NT2/D1 (cell line): ENCODE measurements around the gene COMT.

Source experiments
- SUZ12 ChIP-seq: IDR thresholded peaks from 2 replicates; pipeline ENCODE4 v1.6.1; 2011; ENCODE audit not compliant: insufficient read length, insufficient read depth; ENCODE audit errors: extremely low read depth
- YY1 ChIP-seq: IDR thresholded peaks from 2 replicates; pipeline ENCODE4 v1.6.1; 2011; ENCODE audit not compliant: insufficient read length, insufficient read depth
- ZNF274 ChIP-seq: IDR thresholded peaks from 2 replicates; pipeline ENCODE4 v1.6.1; 2011; ENCODE audit warnings: mild to moderate bottlenecking, low read depth, low read length

GRCh38 chr22:19965771-19966709 lies 24.5 kb downstream of the COMT start:
- TF ChIP-seq YY1 = no peak
- no peak for TF ChIP-seq SUZ12
- no peak for TF ChIP-seq ZNF274
